ENCODE data around the gene FAM13A. TPM values are rescaled to one million over a fixed set of nuclear protein-coding genes. Genes with fewer than 3 reads are reported as not detected.

The FAM13A gene
- total and polyA plus RNA-seq, 11 donors: 3.7 to 30.4 (median 11.5) TPM

GRCh38 chr4:88964450-88964849 lies 92.5 kb downstream of the FAM13A start:
- TF ChIP-seq POLR2A (IDR thresholded peaks at IDR 0.05) (no peak), CTCF (IDR thresholded peaks at IDR 0.05) (no peak)
- peaks cover 0 to 33% (median 0%) of the 10 kb centered on the region in 12 donors for H3K4me1 ChIP-seq
- WGBS, 4 donors: 71 to 99% (median 91%) methylated on average over 4 of the region's 4 CpGs
- ATAC-seq (no peak), DNase-seq (no peak)
- no peaks in the 10 kb centered on the region for H3K9me3 ChIP-seq
- no peaks in the 10 kb centered on the region for H3K36me3 ChIP-seq
- no peak overlapping the region for H3K4me3 ChIP-seq
- intact Hi-C loops (cut with DNase I): no loop called here
- no peaks in the 10 kb centered on the region for H3K27me3 ChIP-seq
- H3K27ac ChIP-seq: no peak overlapping the region

- no peaks in the 10 kb centered on the region for H3K9me3 ChIP-seq
- ATAC-seq: no peak
- H3K4me1 ChIP-seq: peaks cover 0 to 34% (median 0%) of the 10 kb centered on the region in 12 donors
- H3K27ac ChIP-seq: no peak overlapping the region
- intact Hi-C loops (cut with DNase I): no loop called here
- H3K27me3 ChIP-seq: no peaks in the 10 kb centered on the region
- no peak for TF ChIP-seq CTCF (IDR thresholded peaks at IDR 0.05)
- TF ChIP-seq POLR2A (IDR thresholded peaks at IDR 0.05): no peak
- DNase-seq: no peak
- WGBS, 4 donors: 87 to 97% (median 94%) methylated on average over 2 of the region's 2 CpGs
- no peaks in the 10 kb centered on the region for H3K36me3 ChIP-seq
- no peak overlapping the region for H3K4me3 ChIP-seq
These were observed 93.2 kb downstream of the FAM13A start for GRCh38 chr4:88963817-88964216.

- DNase-seq: no peak
- no peak for TF ChIP-seq POLR2A (IDR thresholded peaks at IDR 0.05)
- TF ChIP-seq CTCF (IDR thresholded peaks at IDR 0.05): no peak
- no peak overlapping the region for H3K27ac ChIP-seq
- H3K9me3 ChIP-seq: no peaks in the 10 kb centered on the region
- intact Hi-C loops (cut with DNase I): no loop called here
- 98 to 100% (median 98%) methylated on average over 2 of the region's 2 CpGs for WGBS, 4 donors
- ATAC-seq: no peak
- H3K4me3 ChIP-seq: no peak overlapping the region
- no peaks in the 10 kb centered on the region for H3K27me3 ChIP-seq
- H3K4me1 ChIP-seq: peaks cover 0 to 48% (median under 1%) of the 10 kb centered on the region in 12 donors
- no peaks in the 10 kb centered on the region for H3K36me3 ChIP-seq
These were observed 94.6 kb downstream of the FAM13A start for GRCh38 chr4:88962396-88962795.

GRCh38 chr4:88960576-88960975 lies 96.4 kb downstream of the FAM13A start:
- Histone ChIP-seq H3K4me3 (no peak overlapping the region), H3K4me1 (peaks cover 0 to 61% (median 0%) of the 10 kb centered on the region in 12 donors), H3K27ac (peak overlapping the region in 1 of 12 donors; percentile 78), H3K27me3 (no peaks in the 10 kb centered on the region), H3K36me3 (no peaks in the 10 kb centered on the region), H3K9me3 (no peaks in the 10 kb centered on the region)
- no peak for DNase-seq
- WGBS, 4 donors: 55 to 63% (median 61%) methylated on average over 1 of the region's 1 CpG
- intact Hi-C loops (cut with DNase I): no loop called here
- ATAC-seq: no peak
- TF ChIP-seq CTCF (IDR thresholded peaks at IDR 0.05) (no peak), POLR2A (IDR thresholded peaks at IDR 0.05) (no peak)

Measured in heart left ventricle (tissue), 16 donors.